AG08395 (cell line): ENCODE results near the gene TTBK2.
"Not testable (repeated sequence)": the region's sequence is repeated elsewhere in the genome, so short reads cannot be mapped to it uniquely, and the experiment has no call there.

Experiments used
- DNase-seq: peaks from one replicate; pipeline ENCODE4 v3.0.0; 2012; ENCODE audit warnings: mixed read lengths, low spot score

TTBK2 gene

GRCh38 chr15:42908538-42908937 is 12.0 kb downstream of the TTBK2 start:
- no peak for DNase-seq

- no peak for DNase-seq
Observed at GRCh38 chr15:42903388-42904324, 16.9 kb downstream of the TTBK2 start.

GRCh38 chr15:42893911-42894310 is 26.7 kb downstream of the TTBK2 start:
- DNase-seq, result not testable (repeated sequence)

- no peak for DNase-seq
Observed at GRCh38 chr15:42891569-42891968, 29.0 kb downstream of the TTBK2 start.

GRCh38 chr15:42890161-42890913 is 30.2 kb downstream of the TTBK2 start:
- peak; percentile 75 for DNase-seq

- DNase-seq, result not testable (repeated sequence)
Observed at GRCh38 chr15:42887384-42887783, 33.2 kb downstream of the TTBK2 start.

- no peak for DNase-seq
Observed at GRCh38 chr15:42880121-42880520, 40.5 kb downstream of the TTBK2 start.

- no peak for DNase-seq
Observed at GRCh38 chr15:42879443-42879842, 41.1 kb downstream of the TTBK2 start.

GRCh38 chr15:42876224-42876623 is 44.4 kb downstream of the TTBK2 start:
- DNase-seq, result no peak

- DNase-seq, result no peak
Observed at GRCh38 chr15:42868683-42869082, 51.9 kb downstream of the TTBK2 start.

GRCh38 chr15:42863572-42864239 is 56.9 kb downstream of the TTBK2 start:
- DNase-seq, result no peak

GRCh38 chr15:42858999-42859789 is 61.4 kb downstream of the TTBK2 start:
- no peak for DNase-seq

GRCh38 chr15:42858540-42858939 is 62.0 kb downstream of the TTBK2 start:
- DNase-seq, result no peak

GRCh38 chr15:42854576-42854975 is 66.0 kb downstream of the TTBK2 start:
- no peak for DNase-seq

- DNase-seq, result no peak
Observed at GRCh38 chr15:42849836-42850235, 70.7 kb downstream of the TTBK2 start.

- no peak for DNase-seq
Observed at GRCh38 chr15:42848846-42849245, 71.7 kb downstream of the TTBK2 start.

GRCh38 chr15:42846647-42847046 is 73.9 kb downstream of the TTBK2 start:
- no peak for DNase-seq

- DNase-seq, result no peak
Observed at GRCh38 chr15:42845581-42845980, 75.0 kb downstream of the TTBK2 start.

GRCh38 chr15:42843699-42844098 is 76.9 kb downstream of the TTBK2 start:
- no peak for DNase-seq

- no peak for DNase-seq
Observed at GRCh38 chr15:42836251-42836650, 84.3 kb downstream of the TTBK2 start.

GRCh38 chr15:42832576-42832975 is 88.0 kb downstream of the TTBK2 start:
- peak; percentile 49 for DNase-seq
